Measurements from ENCODE around the gene LYSMD4.

LYSMD4 gene

GRCh38 chr15:99716540-99717095, 16.6 kb downstream of the LYSMD4 start:
- peaks cover 50% of the 10 kb centered on the region for H3K4me1 ChIP-seq (ENCODE audit: low read depth, poor library complexity, severe bottlenecking)
- no peak overlapping the region for H3K4me3 ChIP-seq (IDR thresholded peaks at IDR 0.05; ENCODE audit: insufficient read depth, low read depth, low read length)
- peak overlapping the region; percentile 56 for H3K4me2 ChIP-seq
- no peak overlapping the region for H3K9ac ChIP-seq
- H3K36me3 ChIP-seq (ENCODE audit: insufficient read depth): no peaks in the 10 kb centered on the region
- TF ChIP-seq, protein P1, sequence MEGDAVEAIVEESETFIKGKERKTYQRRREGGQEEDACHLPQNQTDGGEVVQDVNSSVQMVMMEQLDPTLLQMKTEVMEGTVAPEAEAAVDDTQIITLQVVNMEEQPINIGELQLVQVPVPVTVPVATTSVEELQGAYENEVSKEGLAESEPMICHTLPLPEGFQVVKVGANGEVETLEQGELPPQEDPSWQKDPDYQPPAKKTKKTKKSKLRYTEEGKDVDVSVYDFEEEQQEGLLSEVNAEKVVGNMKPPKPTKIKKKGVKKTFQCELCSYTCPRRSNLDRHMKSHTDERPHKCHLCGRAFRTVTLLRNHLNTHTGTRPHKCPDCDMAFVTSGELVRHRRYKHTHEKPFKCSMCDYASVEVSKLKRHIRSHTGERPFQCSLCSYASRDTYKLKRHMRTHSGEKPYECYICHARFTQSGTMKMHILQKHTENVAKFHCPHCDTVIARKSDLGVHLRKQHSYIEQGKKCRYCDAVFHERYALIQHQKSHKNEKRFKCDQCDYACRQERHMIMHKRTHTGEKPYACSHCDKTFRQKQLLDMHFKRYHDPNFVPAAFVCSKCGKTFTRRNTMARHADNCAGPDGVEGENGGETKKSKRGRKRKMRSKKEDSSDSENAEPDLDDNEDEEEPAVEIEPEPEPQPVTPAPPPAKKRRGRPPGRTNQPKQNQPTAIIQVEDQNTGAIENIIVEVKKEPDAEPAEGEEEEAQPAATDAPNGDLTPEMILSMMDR (conservative IDR thresholded peaks at IDR 0.05; ENCODE audit: low read depth, low read length): no peak
- peak overlapping the region; percentile 14; the same call in 1 of the 2 replicates for H3K27ac ChIP-seq
- no peaks in the 10 kb centered on the region for H3K79me2 ChIP-seq (ENCODE audit: insufficient read depth, low read depth)
- H4K20me1 ChIP-seq (ENCODE audit: insufficient read depth): no peaks in the 10 kb centered on the region
- no peaks in the 10 kb centered on the region for H3K27me3 ChIP-seq (ENCODE audit: insufficient read depth, low read depth)
- no peak overlapping the region for H2AFZ ChIP-seq (ENCODE audit: low read depth)

- H3K4me1 ChIP-seq (ENCODE audit: low read depth, poor library complexity, severe bottlenecking): peaks cover 19% of the 10 kb centered on the region
- TF ChIP-seq, protein P1 (conservative IDR thresholded peaks at IDR 0.05; ENCODE audit: low read depth, low read length): no peak
- no peaks in the 10 kb centered on the region for H3K36me3 ChIP-seq (ENCODE audit: insufficient read depth)
- H3K27ac ChIP-seq: no peak overlapping the region
- no peak overlapping the region for H3K4me2 ChIP-seq
- H3K27me3 ChIP-seq (ENCODE audit: insufficient read depth, low read depth): no peaks in the 10 kb centered on the region
- no peaks in the 10 kb centered on the region for H4K20me1 ChIP-seq (ENCODE audit: insufficient read depth)
- H3K9ac ChIP-seq: no peak overlapping the region
- no peak overlapping the region for H2AFZ ChIP-seq (ENCODE audit: low read depth)
- no peaks in the 10 kb centered on the region for H3K79me2 ChIP-seq (ENCODE audit: insufficient read depth, low read depth)
- no peak overlapping the region for H3K4me3 ChIP-seq (IDR thresholded peaks at IDR 0.05; ENCODE audit: insufficient read depth, low read depth, low read length)
These were observed 20.8 kb downstream of the LYSMD4 start for GRCh38 chr15:99712415-99712814.

- no peaks in the 10 kb centered on the region for H3K27me3 ChIP-seq (ENCODE audit: insufficient read depth, low read depth)
- H3K9ac ChIP-seq: no peak overlapping the region
- no peak overlapping the region for H3K27ac ChIP-seq
- TF ChIP-seq, protein P1 (conservative IDR thresholded peaks at IDR 0.05; ENCODE audit: low read depth, low read length): no peak
- no peaks in the 10 kb centered on the region for H4K20me1 ChIP-seq (ENCODE audit: insufficient read depth)
- no peaks in the 10 kb centered on the region for H3K79me2 ChIP-seq (ENCODE audit: insufficient read depth, low read depth)
- peaks cover 12% of the 10 kb centered on the region for H3K4me1 ChIP-seq (ENCODE audit: low read depth, poor library complexity, severe bottlenecking)
- no peak overlapping the region for H3K4me3 ChIP-seq (IDR thresholded peaks at IDR 0.05; ENCODE audit: insufficient read depth, low read depth, low read length)
- H3K36me3 ChIP-seq (ENCODE audit: insufficient read depth): no peaks in the 10 kb centered on the region
- H2AFZ ChIP-seq (ENCODE audit: low read depth): no peak overlapping the region
- no peak overlapping the region for H3K4me2 ChIP-seq
These were observed 21.6 kb downstream of the LYSMD4 start for GRCh38 chr15:99711625-99712024.

- no peaks in the 10 kb centered on the region for H4K20me1 ChIP-seq (ENCODE audit: insufficient read depth)
- H3K4me1 ChIP-seq (ENCODE audit: low read depth, poor library complexity, severe bottlenecking): peaks cover 7% of the 10 kb centered on the region
- no peaks in the 10 kb centered on the region for H3K36me3 ChIP-seq (ENCODE audit: insufficient read depth)
- H3K27ac ChIP-seq: no peak overlapping the region
- no peak overlapping the region for H2AFZ ChIP-seq (ENCODE audit: low read depth)
- TF ChIP-seq, protein P1 (conservative IDR thresholded peaks at IDR 0.05; ENCODE audit: low read depth, low read length): no peak
- no peak overlapping the region for H3K9ac ChIP-seq
- H3K27me3 ChIP-seq (ENCODE audit: insufficient read depth, low read depth): no peaks in the 10 kb centered on the region
- H3K4me3 ChIP-seq (IDR thresholded peaks at IDR 0.05; ENCODE audit: insufficient read depth, low read depth, low read length): no peak overlapping the region
- H3K79me2 ChIP-seq (ENCODE audit: insufficient read depth, low read depth): no peaks in the 10 kb centered on the region
- no peak overlapping the region for H3K4me2 ChIP-seq
These were observed 23.8 kb downstream of the LYSMD4 start for GRCh38 chr15:99709243-99709986.
